Measurements from ENCODE around the gene NFE2. TPM values are rescaled to one million over a fixed set of nuclear protein-coding genes. Genes with fewer than 3 reads are reported as not detected.

The NFE2 gene
- total and polyA plus RNA-seq, 2 donors (not counting 3 experiments of a cell fraction or from before 2014, with no cell fraction given): not detected

GRCh38 chr12:54338698-54339296 lies 38.0 kb upstream of the NFE2 start:
- H3K27me3 ChIP-seq (ENCODE audit: control insufficient read depth in 2 of 2, insufficient read depth in 2 of 2, low read length in 2 of 2): no peaks in the 10 kb centered on the region
- no peaks in the 10 kb centered on the region for H3K9me3 ChIP-seq (replicated peaks; ENCODE audit: control insufficient read depth, insufficient read depth, low read length)
- POLR2A ChIA-PET: no interaction called here
- H3K79me2 ChIP-seq (ENCODE audit: control insufficient read depth, insufficient read depth, low read length): peaks cover 5% of the 10 kb centered on the region
- no peak for DNase-seq (ENCODE audit: low read depth, low spot score)
- H3K9me1 ChIP-seq (replicated peaks; ENCODE audit: control insufficient read depth, extremely low read depth, insufficient read depth, low read length): no peaks in the 10 kb centered on the region
- no peak overlapping the region for H3K4me3 ChIP-seq (replicated peaks in 1 of 3; ENCODE audit: insufficient read depth in 1 of 3, low read depth in 1 of 3, low read length in 3 of 3)
- H4K20me1 ChIP-seq (replicated peaks; ENCODE audit: control insufficient read depth, extremely low read depth, insufficient read depth, low read length): no peaks in the 10 kb centered on the region
- CTCF ChIA-PET: interaction anchor here (1.4 to 5.4 kb wide), 3 partner anchors 14 to 87 kb away, joined by 6 to 33 read pairs (median 24); partner anchors contain the start of gene COPZ1
- H3K27ac ChIP-seq (ENCODE audit: insufficient read depth, low read depth, low read length): no peak overlapping the region
- H2AFZ ChIP-seq (ENCODE audit: low read depth, low read length): no peak overlapping the region
- no peaks in the 10 kb centered on the region for H3K4me1 ChIP-seq (ENCODE audit: control insufficient read depth, extremely low read depth, insufficient read depth, low read length)
- peaks cover 15 to 18% of the 10 kb centered on the region in 2 experiments for H3K36me3 ChIP-seq (ENCODE audit: control insufficient read depth in 2 of 2, extremely low read depth in 1 of 2, insufficient read depth in 2 of 2, low read length in 2 of 2)
- no TSS peak for BruUV-seq (replicated peaks)
- no peak overlapping the region for H3K4me2 ChIP-seq (ENCODE audit: insufficient read depth, low read length)
- H3K9ac ChIP-seq (replicated peaks; ENCODE audit: extremely low read depth, insufficient read depth, low read length): no peak overlapping the region
- TF ChIP-seq JUN (IDR thresholded peaks at IDR 0.05; ENCODE audit: borderline replicate concordance, insufficient read depth, insufficient read length, low read depth): no peak
- TF ChIP-seq EZH2 (IDR thresholded peaks at IDR 0.05; ENCODE audit: borderline replicate concordance, low read depth, low read length, severe bottlenecking): no peak
- no peak for TF ChIP-seq POLR2A (IDR thresholded peaks at IDR 0.05; ENCODE audit: low read depth, low read length)
- no peak for TF ChIP-seq CTCF (IDR thresholded peaks at IDR 0.05; ENCODE audit: extremely low read depth in 1 of 2, insufficient read depth in 1 of 2, low read depth in 1 of 2, low read length in 2 of 2)
- TF ChIP-seq MAX (IDR thresholded peaks at IDR 0.05; ENCODE audit: insufficient read depth, insufficient read length): no peak
- no peak for TF ChIP-seq POLR2AphosphoS5 (IDR thresholded peaks at IDR 0.05; ENCODE audit: insufficient read depth, low read depth, low read length)
- no peak for TF ChIP-seq FOS (IDR thresholded peaks at IDR 0.05; ENCODE audit: borderline replicate concordance, insufficient read depth, low read length)
- TF ChIP-seq GATA2 (IDR thresholded peaks at IDR 0.05; ENCODE audit: insufficient read depth, insufficient read length, low read depth, low read length): no peak
- no peak for TF ChIP-seq MYC (IDR thresholded peaks at IDR 0.05; ENCODE audit: low read depth, low read length)
- intact Hi-C loops (cut with micrococcal nuclease) (no loop called here), dilution Hi-C loops (cut with MboI; ENCODE audit: extremely low pct_ligation_motif_present, low sequenced_read_pairs) (no loop called here)
- FAIRE-seq: no peak
